Naive thymus-derived CD8-positive, alpha-beta T cell (primary cell): ENCODE results near the gene MAPRE2. TPM values are rescaled to one million over a fixed set of nuclear protein-coding genes. Genes with fewer than 3 reads are reported as not detected.

Experiments
- ATAC-seq, 2 donors: fragments of 150-1000 bp; cut with Tn5 transposase in 1 of 2; sonication (Bioruptor Pico), chemical (Tn5 transposase) in 1 of 2; 1 replicate in 1 of 2; 2 replicates in 1 of 2; pipeline ENCODE4 v1.10.0; 2021; ENCODE audit warnings: mild to moderate bottlenecking in 2 of 2, moderate library complexity in 2 of 2
- POLR2A ChIA-PET: fragments of 350-600 bp; sonication (Branson Sonifier 250); formaldehyde crosslinking; loops from one replicate; lab custom pipeline; 2021; ENCODE audit warnings: antibody characterized with exemption; lab: Charles Lee
- DNase-seq, 10 donors: peaks; one replicate each; pipeline versions ENCODE4 v3.0.0 to v3.0.0-alpha.2; 2020 to 2022
- H3K27ac Mint-ChIP-seq, 10 donors: one replicate each; pipeline ENCODE4 v1.8.0; 2020 to 2022; ENCODE audit warnings: mild to moderate bottlenecking in 10 of 10, mixed read lengths in 10 of 10, moderate library complexity in 4 of 10, inconsistent platforms in 1 of 10
- H3K27me3 Mint-ChIP-seq, 5 donors: one replicate each; pipeline ENCODE4 v1.8.0; 2021 to 2022; ENCODE audit warnings: mixed read lengths in 5 of 5
- H3K36me3 Mint-ChIP-seq, 3 donors: one replicate each; pipeline ENCODE4 v1.8.0; 2020 to 2022; ENCODE audit warnings: mixed read lengths in 3 of 3, mild to moderate bottlenecking in 2 of 3, inconsistent platforms in 1 of 3
- H3K4me1 Mint-ChIP-seq, 4 donors: one replicate each; pipeline ENCODE4 v1.8.0; 2021 to 2022; ENCODE audit warnings: mixed read lengths in 4 of 4
- H3K4me3 Mint-ChIP-seq, 10 donors: one replicate each; pipeline ENCODE4 v1.8.0; 2020 to 2022; ENCODE audit warnings: mild to moderate bottlenecking in 10 of 10, mixed read lengths in 10 of 10, moderate library complexity in 6 of 10, inconsistent platforms in 1 of 10
- H3K9me3 Mint-ChIP-seq, 9 donors: one replicate each; pipeline ENCODE4 v1.8.0; 2020 to 2022; ENCODE audit warnings: mixed read lengths in 9 of 9, mild to moderate bottlenecking in 3 of 9, inconsistent platforms in 1 of 9, moderate library complexity in 1 of 9
- polyA plus RNA-seq, 3 donors: library from polyadenylated mRNA; unstranded; fragments of 300-500 nt; fragmentation: Illumina TruSeq; gene quantifications; one replicate each; pipeline ENCODE4 v1.2.3, GENCODE V29; 2021
- total RNA-seq, 8 experiments: library from RNA in 2 of 8; stranded (reverse) in 2 of 8; gene quantifications; one replicate each; pipeline ENCODE4 v1.2.3 and lab custom pipeline; 2021 to 2026

MAPRE2 gene
- total and polyA plus RNA-seq, 5 experiments from 2014 or later = 56.8 to 96.3 (median 86.2) TPM

GRCh38 chr18:35050705-35051195, 9.5 kb downstream of the MAPRE2 start:
- Mint-ChIP-seq H3K4me1 (peaks cover 41 to 84% (median 83%) of the 10 kb centered on the region in 4 donors), H3K27ac (peak overlapping the region; percentile 3 to 95 (median 83)), H3K36me3 (peaks cover 0 to 12% (median 9%) of the 10 kb centered on the region in 3 donors), H3K4me3 (peak overlapping the region; percentile 23 to 85 (median 78)), H3K27me3 (no peaks in the 10 kb centered on the region), H3K9me3 (peaks cover 0 to 2% (median 0%) of the 10 kb centered on the region in 9 donors)
- POLR2A ChIA-PET = interaction anchor here (1.0 to 1.4 kb wide), 2 partner anchors 21 to 24 kb away, joined by 3 to 4 read pairs; no protein-coding TSS in a partner anchor
- DNase-seq (no peak), ATAC-seq (no peak)

- H3K9me3 Mint-ChIP-seq = peaks cover 0 to 2% (median 0%) of the 10 kb centered on the region in 9 donors
- H3K4me1 Mint-ChIP-seq = peaks cover 37 to 78% (median 78%) of the 10 kb centered on the region in 4 donors
- POLR2A ChIA-PET = interaction anchor here (1.0 kb wide), 1 partner anchor 22 kb away, joined by 4 read pairs; no protein-coding TSS in a partner anchor
- H3K36me3 Mint-ChIP-seq = peaks cover 0 to 12% (median 9%) of the 10 kb centered on the region in 3 donors
- H3K27ac Mint-ChIP-seq = peak overlapping the region in 5 of 10 donors; percentile 12 to 95 (median 86)
- ATAC-seq = no peak
- no peak for DNase-seq
- H3K27me3 Mint-ChIP-seq = no peaks in the 10 kb centered on the region
- peak overlapping the region in 6 of 10 donors; percentile 23 to 85 (median 65) for H3K4me3 Mint-ChIP-seq
Observed at GRCh38 chr18:35051641-35052377, 10.6 kb downstream of the MAPRE2 start.

- DNase-seq (no peak), ATAC-seq (no peak)
- peaks cover 39 to 82% (median 79%) of the 10 kb centered on the region in 4 donors for H3K4me1 Mint-ChIP-seq
- POLR2A ChIA-PET = no interaction called here
- no peak overlapping the region for H3K4me3 Mint-ChIP-seq
- no peaks in the 10 kb centered on the region for H3K27me3 Mint-ChIP-seq
- H3K27ac Mint-ChIP-seq = no peak overlapping the region
- H3K36me3 Mint-ChIP-seq = peaks cover 0 to 11% (median 4%) of the 10 kb centered on the region in 3 donors
- no peaks in the 10 kb centered on the region for H3K9me3 Mint-ChIP-seq
Observed at GRCh38 chr18:35054401-35054800, 13.2 kb downstream of the MAPRE2 start.

GRCh38 chr18:35055105-35055504, 13.9 kb downstream of the MAPRE2 start:
- DNase-seq (no peak), ATAC-seq (no peak)
- peaks cover 44 to 82% (median 81%) of the 10 kb centered on the region in 4 donors for H3K4me1 Mint-ChIP-seq
- peak overlapping the region in 1 of 10 donors; percentile 51 for H3K27ac Mint-ChIP-seq
- no peak overlapping the region for H3K4me3 Mint-ChIP-seq
- POLR2A ChIA-PET = no interaction called here
- H3K36me3 Mint-ChIP-seq = peaks cover 0 to 11% (median 4%) of the 10 kb centered on the region in 3 donors
- H3K27me3 Mint-ChIP-seq = no peaks in the 10 kb centered on the region
- H3K9me3 Mint-ChIP-seq = no peaks in the 10 kb centered on the region

- ATAC-seq (no peak), DNase-seq (no peak)
- Mint-ChIP-seq H3K4me3 (no peak overlapping the region), H3K36me3 (peaks cover 0 to 11% (median 4%) of the 10 kb centered on the region in 3 donors), H3K27me3 (no peaks in the 10 kb centered on the region), H3K4me1 (peaks cover 40 to 82% (median 81%) of the 10 kb centered on the region in 4 donors), H3K9me3 (no peaks in the 10 kb centered on the region), H3K27ac (peak overlapping the region in 1 of 10 donors; percentile 51)
- POLR2A ChIA-PET = no interaction called here
Observed at GRCh38 chr18:35055726-35056125, 14.5 kb downstream of the MAPRE2 start.

- POLR2A ChIA-PET = interaction anchor here (0.6 to 3.2 kb wide), 3 partner anchors 14 to 114 kb away, joined by 3 to 12 read pairs (median 4); partner anchors contain the start of gene MAPRE2
- Mint-ChIP-seq H3K27me3 (no peaks in the 10 kb centered on the region), H3K36me3 (peaks cover 0 to 13% (median 0%) of the 10 kb centered on the region in 3 donors), H3K4me1 (peaks cover 43 to 83% (median 82%) of the 10 kb centered on the region in 4 donors), H3K27ac (peak overlapping the region in 5 of 10 donors; percentile 9 to 79 (median 28)), H3K9me3 (no peaks in the 10 kb centered on the region), H3K4me3 (peak overlapping the region in 2 of 10 donors; percentile 6 to 42)
- no peak for ATAC-seq
- no peak for DNase-seq
Observed at GRCh38 chr18:35059280-35059927, 18.2 kb downstream of the MAPRE2 start.

GRCh38 chr18:35060122-35060815, 19.1 kb downstream of the MAPRE2 start:
- DNase-seq (no peak), ATAC-seq (no peak)
- Mint-ChIP-seq H3K27me3 (no peaks in the 10 kb centered on the region), H3K4me1 (peaks cover 38 to 83% (median 80%) of the 10 kb centered on the region in 4 donors), H3K36me3 (peaks cover 0 to 9% (median 0%) of the 10 kb centered on the region in 3 donors), H3K4me3 (peak overlapping the region in 3 of 10 donors; percentile 6 to 49 (median 42)), H3K9me3 (no peaks in the 10 kb centered on the region), H3K27ac (peak overlapping the region in 6 of 10 donors; percentile 4 to 87 (median 24))
- POLR2A ChIA-PET = interaction anchor here (0.7 to 3.2 kb wide), 3 partner anchors 13 to 83 kb away, joined by 4 to 12 read pairs (median 5); partner anchors contain the start of gene MAPRE2

- H3K9me3 Mint-ChIP-seq = no peaks in the 10 kb centered on the region
- peak overlapping the region in 6 of 10 donors; percentile 4 to 84 (median 74) for H3K27ac Mint-ChIP-seq
- no peaks in the 10 kb centered on the region for H3K27me3 Mint-ChIP-seq
- DNase-seq (no peak), ATAC-seq (no peak)
- POLR2A ChIA-PET = no interaction called here
- peak overlapping the region in 3 of 10 donors; percentile 22 to 29 (median 24) for H3K4me3 Mint-ChIP-seq
- peaks cover 0 to 9% (median 0%) of the 10 kb centered on the region in 3 donors for H3K36me3 Mint-ChIP-seq
- peaks cover 37 to 87% (median 84%) of the 10 kb centered on the region in 4 donors for H3K4me1 Mint-ChIP-seq
Observed at GRCh38 chr18:35061336-35061735, 20.1 kb downstream of the MAPRE2 start.

- H3K4me1 Mint-ChIP-seq = peaks cover 37 to 87% (median 85%) of the 10 kb centered on the region in 4 donors
- no peak for DNase-seq
- H3K4me3 Mint-ChIP-seq = no peak overlapping the region
Observed at GRCh38 chr18:35061804-35062203, 20.6 kb downstream of the MAPRE2 start.

GRCh38 chr18:35062408-35062807, 21.2 kb downstream of the MAPRE2 start:
- no peaks in the 10 kb centered on the region for H3K27me3 Mint-ChIP-seq
- DNase-seq (no peak), ATAC-seq (no peak)
- H3K4me3 Mint-ChIP-seq = no peak overlapping the region
- no peak overlapping the region for H3K27ac Mint-ChIP-seq
- no peaks in the 10 kb centered on the region for H3K9me3 Mint-ChIP-seq
- H3K4me1 Mint-ChIP-seq = peaks cover 37 to 87% (median 85%) of the 10 kb centered on the region in 4 donors
- POLR2A ChIA-PET = no interaction called here
- H3K36me3 Mint-ChIP-seq = peaks cover 0 to 7% (median 0%) of the 10 kb centered on the region in 3 donors

More at GRCh38 chr18:35061804-35062203, 20.6 kb downstream of the MAPRE2 start:
- H3K36me3 Mint-ChIP-seq = peaks cover 0 to 9% (median 0%) of the 10 kb centered on the region in 3 donors
- peak overlapping the region in 4 of 10 donors; percentile 3 to 84 (median 49) for H3K27ac Mint-ChIP-seq
- POLR2A ChIA-PET = no interaction called here
- no peak for ATAC-seq
- no peaks in the 10 kb centered on the region for H3K9me3 Mint-ChIP-seq
- no peaks in the 10 kb centered on the region for H3K27me3 Mint-ChIP-seq

GRCh38 chr18:35063875-35064690, 22.9 kb downstream of the MAPRE2 start:
- Mint-ChIP-seq H3K4me3 (peak overlapping the region in 4 of 10 donors; percentile 16 to 22 (median 18)), H3K9me3 (no peaks in the 10 kb centered on the region), H3K4me1 (peaks cover 37 to 84% (median 83%) of the 10 kb centered on the region in 4 donors), H3K27ac (peak overlapping the region in 9 of 10 donors; percentile 2 to 85 (median 48)), H3K27me3 (no peaks in the 10 kb centered on the region), H3K36me3 (peaks cover 0 to 7% (median 0%) of the 10 kb centered on the region in 3 donors)
- ATAC-seq (peak in 1 of 2 donors; percentile 31), DNase-seq (no peak)
- POLR2A ChIA-PET = interaction anchor here (1.1 kb wide), 1 partner anchor 78 kb away, joined by 3 read pairs; no protein-coding TSS in a partner anchor
